Osteocyte (in vitro differentiated cells): ENCODE data around the gene STRN4. TPM values are rescaled to one million over a fixed set of nuclear protein-coding genes. Genes with fewer than 3 reads are reported as not detected.

Experiments used
- DNase-seq: peaks from one replicate; pipeline ENCODE4 v3.0.0; 2021; ENCODE audit warnings: mixed read lengths; ENCODE audit not compliant: unreplicated experiment; ENCODE audit errors: extremely low spot score
- H3K27ac Mint-ChIP-seq: one replicate; pipeline ENCODE4 v1.8.0; 2021; ENCODE audit warnings: mild to moderate bottlenecking, mixed read lengths; ENCODE audit not compliant: unreplicated experiment
- H3K27me3 Mint-ChIP-seq: one replicate; pipeline ENCODE4 v1.8.0; 2021; ENCODE audit warnings: mixed read lengths; ENCODE audit not compliant: unreplicated experiment
- H3K36me3 Mint-ChIP-seq: one replicate; pipeline ENCODE4 v1.8.0; 2021; ENCODE audit warnings: mixed read lengths; ENCODE audit not compliant: unreplicated experiment
- H3K4me1 Mint-ChIP-seq: one replicate; pipeline ENCODE4 v1.8.0; 2021; ENCODE audit warnings: mixed read lengths; ENCODE audit not compliant: unreplicated experiment
- H3K4me3 Mint-ChIP-seq: one replicate; pipeline ENCODE4 v1.8.0; 2021; ENCODE audit warnings: mild to moderate bottlenecking, moderate library complexity, mixed read lengths; ENCODE audit not compliant: unreplicated experiment
- H3K9me3 Mint-ChIP-seq: one replicate; pipeline ENCODE4 v1.8.0; 2021; ENCODE audit warnings: mixed read lengths; ENCODE audit not compliant: unreplicated experiment
- CTCF ChIP-seq: fragments of 200-600 bp; sonication (generic); IDR thresholded peaks from 2 replicates; pipeline ENCODE4 v1.5.0; 2021; ENCODE audit warnings: antibody characterized with exemption, mild to moderate bottlenecking, moderate library complexity
- total RNA-seq: library from RNA; stranded (reverse); gene quantifications from 2 replicates; pipeline ENCODE4 v1.2.1, GENCODE V29; 2021

Gene STRN4
- total RNA-seq, 1 donor from 2014 or later, result 93.5 TPM

- Mint-ChIP-seq H3K4me3 (no peak overlapping the region), H3K27ac (peak overlapping the region; percentile 65), H3K27me3 (no peaks in the 10 kb centered on the region), H3K36me3 (peaks cover 27% of the 10 kb centered on the region), H3K4me1 (peaks cover 38% of the 10 kb centered on the region), H3K9me3 (no peaks in the 10 kb centered on the region)
- no peak for TF ChIP-seq CTCF
- DNase-seq, result no peak
Measured at GRCh38 chr19:46732966-46733689, 13.1 kb downstream of the STRN4 start.

GRCh38 chr19:46732172-46732938 lies 13.9 kb downstream of the STRN4 start:
- Mint-ChIP-seq H3K9me3 (no peaks in the 10 kb centered on the region), H3K27me3 (no peaks in the 10 kb centered on the region), H3K4me1 (peaks cover 38% of the 10 kb centered on the region), H3K27ac (peak overlapping the region; percentile 88), H3K4me3 (no peak overlapping the region), H3K36me3 (peaks cover 21% of the 10 kb centered on the region)
- TF ChIP-seq CTCF, result no peak
- no peak for DNase-seq

GRCh38 chr19:46731584-46731983 lies 14.7 kb downstream of the STRN4 start:
- no peak for DNase-seq
- Mint-ChIP-seq H3K36me3 (peaks cover 21% of the 10 kb centered on the region), H3K27ac (peak overlapping the region; percentile 88), H3K4me3 (no peak overlapping the region), H3K9me3 (no peaks in the 10 kb centered on the region), H3K4me1 (peaks cover 38% of the 10 kb centered on the region), H3K27me3 (no peaks in the 10 kb centered on the region)
- no peak for TF ChIP-seq CTCF

- TF ChIP-seq CTCF, result no peak
- peak overlapping the region; percentile 88 for H3K27ac Mint-ChIP-seq
- H3K4me3 Mint-ChIP-seq, result no peak overlapping the region
- H3K4me1 Mint-ChIP-seq, result peaks cover 38% of the 10 kb centered on the region
- H3K9me3 Mint-ChIP-seq, result no peaks in the 10 kb centered on the region
- no peak for DNase-seq
- no peaks in the 10 kb centered on the region for H3K27me3 Mint-ChIP-seq
- H3K36me3 Mint-ChIP-seq, result peaks cover 23% of the 10 kb centered on the region
Measured at GRCh38 chr19:46731007-46731501, 15.2 kb downstream of the STRN4 start.

- H3K36me3 Mint-ChIP-seq, result peaks cover 28% of the 10 kb centered on the region
- no peak for TF ChIP-seq CTCF
- no peaks in the 10 kb centered on the region for H3K9me3 Mint-ChIP-seq
- H3K27me3 Mint-ChIP-seq, result no peaks in the 10 kb centered on the region
- H3K4me3 Mint-ChIP-seq, result no peak overlapping the region
- H3K4me1 Mint-ChIP-seq, result peaks cover 40% of the 10 kb centered on the region
- H3K27ac Mint-ChIP-seq, result peak overlapping the region; percentile 88
- no peak for DNase-seq
Measured at GRCh38 chr19:46730595-46730994, 15.7 kb downstream of the STRN4 start.
